Stimulated activated CD4-positive, alpha-beta T cell treated with anti-CD3 and anti-CD28 coated beads, Interleukin-15, amount 100 ng/mL, for 24 hours (primary cell): Measurements from ENCODE around the gene CR1L.
"Not testable (repeated sequence)": the region's sequence is repeated elsewhere in the genome, so short reads cannot be mapped to it uniquely, and the experiment has no call there.

Experiments
- DNase-seq: peaks from one replicate; pipeline ENCODE4 v3.0.0-alpha.2; 2020

CR1L gene

GRCh38 chr1:207747627-207748492, 102.9 kb downstream of the CR1L start:
- DNase-seq: no peak

- DNase-seq: no peak
Observed at GRCh38 chr1:207748737-207749528, 104.0 kb downstream of the CR1L start.

DNA sequence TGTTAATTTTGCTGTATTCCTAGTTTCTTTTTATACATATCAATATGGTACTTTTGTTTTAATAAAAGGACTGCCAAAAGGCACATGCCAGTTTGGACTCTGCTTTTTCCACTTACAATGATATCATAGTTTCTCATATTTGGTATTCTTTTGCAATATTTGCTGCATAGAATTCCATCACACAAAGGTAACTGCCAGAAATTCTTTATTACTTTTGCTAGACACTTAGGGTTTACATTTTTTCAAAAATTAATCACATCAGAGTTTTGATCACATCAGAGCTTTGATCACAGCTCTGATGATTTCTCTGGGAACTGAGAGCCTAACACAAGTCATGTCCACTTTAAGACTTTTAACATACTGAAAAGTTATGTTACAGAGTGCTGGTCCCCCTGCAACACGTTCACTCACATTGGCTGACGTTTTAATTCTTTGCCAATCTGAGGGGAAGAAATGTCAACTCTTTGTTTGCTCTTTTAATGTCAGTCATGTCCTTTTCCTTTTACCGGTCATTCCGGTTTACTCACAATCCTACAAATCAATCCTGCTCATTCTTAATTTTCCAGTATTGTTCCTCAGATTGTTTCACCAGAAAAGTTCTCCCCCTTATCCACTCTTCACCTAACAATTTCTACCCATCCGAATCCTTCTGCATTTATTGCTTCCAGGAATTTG, 105.8 kb downstream of the CR1L start:
- DNase-seq: no peak

GRCh38 chr1:207751463-207751789, 106.5 kb downstream of the CR1L start:
- not testable (repeated sequence) for DNase-seq

GRCh38 chr1:207751790-207752455, 107.0 kb downstream of the CR1L start, which contains the start of gene CD46:
Gene CD46, plus strand, starts transcription at chr1:207752054. Its CDS starts 159 bp downstream, at chr1:207752213.
- peak; percentile 97 for DNase-seq

- peak; percentile 62 for DNase-seq
Observed at GRCh38 chr1:207752456-207752998, 107.6 kb downstream of the CR1L start.

- no peak for DNase-seq
Observed at GRCh38 chr1:207753611-207754010, 108.7 kb downstream of the CR1L start.

GRCh38 chr1:207754011-207754410, 109.1 kb downstream of the CR1L start:
- no peak for DNase-seq

DNA sequence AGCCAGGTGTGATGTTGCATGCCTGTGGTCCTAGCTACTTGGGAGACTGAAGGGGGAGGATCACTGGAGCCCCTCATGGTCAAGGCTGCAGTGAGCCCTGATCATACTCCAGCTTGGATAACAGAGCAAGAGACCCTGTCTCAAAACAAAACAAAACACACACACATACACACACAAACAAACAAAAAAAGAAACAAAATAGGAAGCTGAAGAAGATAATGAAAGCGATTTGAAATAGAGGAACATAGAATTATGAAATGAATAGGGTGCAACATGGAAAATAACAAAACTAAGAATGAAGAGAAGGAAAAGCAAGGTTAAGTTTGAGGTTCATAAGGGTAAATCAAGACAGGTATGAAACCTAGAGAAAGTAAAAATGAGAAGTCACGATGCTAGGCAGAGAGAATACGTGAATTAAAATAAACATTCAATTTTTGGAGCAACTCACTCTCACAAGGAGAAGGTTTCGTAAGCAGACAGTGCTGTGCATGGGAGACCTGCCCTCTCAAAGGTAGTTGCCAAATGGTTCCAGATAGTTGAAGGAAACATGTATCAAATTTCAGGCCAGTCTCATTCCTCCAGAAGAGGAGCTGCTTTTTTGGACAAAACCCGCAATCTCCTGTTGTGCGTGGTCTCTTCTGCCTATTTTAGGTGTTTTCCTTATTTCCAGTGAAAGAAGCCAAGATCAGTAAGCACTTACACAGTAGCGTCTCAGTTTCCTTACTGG, 110.2 kb downstream of the CR1L start:
- no peak for DNase-seq

DNA sequence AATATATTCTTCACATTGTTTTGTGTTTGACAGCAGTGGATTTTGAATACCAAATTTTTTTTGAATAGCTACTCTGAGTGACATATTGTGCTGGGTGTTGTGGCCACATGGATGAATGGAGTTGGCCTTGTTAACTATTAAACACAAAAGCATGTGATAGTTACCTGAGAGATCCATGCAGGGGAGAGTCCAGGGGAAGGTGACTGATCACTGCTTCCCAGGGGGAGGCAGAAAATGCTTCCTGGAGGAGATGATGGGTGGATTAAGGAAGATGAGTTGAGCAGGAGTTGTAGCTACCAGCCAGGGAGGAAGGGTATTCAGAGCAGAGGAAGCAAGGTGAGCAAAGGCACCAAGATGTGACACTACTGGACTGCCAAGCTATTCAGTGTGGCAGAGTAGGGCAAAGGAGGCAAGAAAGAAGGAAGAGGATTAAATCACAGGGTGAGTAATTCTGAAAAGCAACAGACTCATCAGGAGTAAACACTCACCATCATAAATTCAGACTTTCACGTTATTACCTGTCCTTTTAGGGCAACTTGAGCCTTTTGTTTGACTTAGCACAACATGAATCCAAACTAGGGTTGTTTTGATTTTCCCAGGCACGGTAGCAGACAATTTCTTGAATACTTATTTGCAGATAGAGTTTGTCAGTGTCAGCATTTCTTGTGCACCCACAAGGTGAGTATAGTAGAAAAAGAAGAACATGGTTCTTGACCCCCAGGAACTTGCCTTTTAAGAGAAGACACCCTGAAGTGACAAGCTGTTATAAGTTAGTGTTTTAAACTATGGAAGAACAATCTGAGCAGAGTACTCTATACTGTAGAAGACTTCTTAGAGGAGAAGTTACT, 111.1 kb downstream of the CR1L start:
- DNase-seq: no peak

GRCh38 chr1:207762622-207763021, 117.7 kb downstream of the CR1L start:
- DNase-seq: no peak

- no peak for DNase-seq
Observed at GRCh38 chr1:207763091-207763490, 118.2 kb downstream of the CR1L start.

- no peak for DNase-seq
Observed at GRCh38 chr1:207763972-207764371, 119.0 kb downstream of the CR1L start.

DNA sequence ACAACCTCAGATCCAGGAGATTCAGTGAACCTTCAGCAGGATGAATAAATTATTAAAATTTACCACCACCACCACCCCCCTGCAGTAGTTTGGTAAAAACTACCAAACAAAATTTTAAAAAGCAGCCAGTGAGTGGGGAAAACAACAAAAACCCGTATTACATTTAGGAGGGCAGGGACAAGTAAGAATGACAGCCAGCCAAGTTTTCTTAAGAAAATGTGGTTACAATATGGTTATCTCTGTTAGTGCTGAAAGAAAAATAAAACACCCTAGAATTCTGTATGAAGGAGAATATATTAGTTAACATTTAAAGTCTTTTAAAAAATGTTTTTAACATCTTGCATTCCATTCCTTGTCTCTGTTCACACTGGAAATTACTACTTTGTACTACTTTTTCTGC, 121.6 kb downstream of the CR1L start:
- no peak for DNase-seq

- not testable (repeated sequence) for DNase-seq
Observed at GRCh38 chr1:207770514-207770913, 125.6 kb downstream of the CR1L start.
